ENCODE measurements around the gene SLFN14.
"Not testable (repeated sequence)": the region's sequence is repeated elsewhere in the genome, so short reads cannot be mapped to it uniquely, and the experiment has no call there.

Gene SLFN14

GRCh38 chr17:35568561-35568960, 7.9 kb upstream of the SLFN14 start:
- FAIRE-seq (peak; percentile 13), DNase-seq (ENCODE audit: insufficient read length, low spot score) (no peak)
- TF ChIP-seq POLR2AphosphoS5 (IDR thresholded peaks at IDR 0.05; ENCODE audit: low read depth, low read length) (no peak), POLR2A (IDR thresholded peaks at IDR 0.05; ENCODE audit: low read depth, low read length) (no peak), PAX5 (IDR thresholded peaks at IDR 0.05; ENCODE audit: insufficient read depth, low read length, severe bottlenecking) (no peak), TAF1 (IDR thresholded peaks at IDR 0.05; ENCODE audit: low read depth, low read length) (no peak), SPI1 (IDR thresholded peaks at IDR 0.05; ENCODE audit: low read depth, low read length) (no peak), POU2F2 (IDR thresholded peaks at IDR 0.05; ENCODE audit: low read depth, low read length) (no peak)

GRCh38 chr17:35566968-35567367, 6.3 kb upstream of the SLFN14 start:
- TF ChIP-seq POLR2AphosphoS5 (IDR thresholded peaks at IDR 0.05; ENCODE audit: low read depth, low read length) = no peak
- TF ChIP-seq SPI1 (IDR thresholded peaks at IDR 0.05; ENCODE audit: low read depth, low read length) = no peak
- FAIRE-seq (no peak), DNase-seq (ENCODE audit: insufficient read length, low spot score) (no peak)

- not testable (repeated sequence) for FAIRE-seq; DNase-seq (ENCODE audit: insufficient read length, low spot score)
Measured at GRCh38 chr17:35563181-35563580, 2.6 kb upstream of the SLFN14 start.

- FAIRE-seq (no peak), DNase-seq (ENCODE audit: insufficient read length, low spot score) (no peak)
- TF ChIP-seq TAF1 (IDR thresholded peaks at IDR 0.05; ENCODE audit: low read depth, low read length) (no peak), SPI1 (IDR thresholded peaks at IDR 0.05; ENCODE audit: low read depth, low read length) (no peak), POU2F2 (IDR thresholded peaks at IDR 0.05; ENCODE audit: low read depth, low read length) (no peak), POLR2A (IDR thresholded peaks at IDR 0.05; ENCODE audit: low read depth, low read length) (no peak)
Measured at GRCh38 chr17:35559495-35560210, 966 bp downstream of the SLFN14 start.

- no peak for DNase-seq (ENCODE audit: insufficient read length, low spot score)
- TF ChIP-seq POLR2A (IDR thresholded peaks at IDR 0.05; ENCODE audit: low read depth, low read length) = no peak
- no peak for TF ChIP-seq PAX5 (IDR thresholded peaks at IDR 0.05; ENCODE audit: insufficient read depth, low read length, severe bottlenecking)
- TF ChIP-seq TAF1 (IDR thresholded peaks at IDR 0.05; ENCODE audit: low read depth, low read length) = no peak
- no peak for TF ChIP-seq SPI1 (IDR thresholded peaks at IDR 0.05; ENCODE audit: low read depth, low read length)
- TF ChIP-seq POU2F2 (IDR thresholded peaks at IDR 0.05; ENCODE audit: low read depth, low read length) = no peak
- TF ChIP-seq POLR2AphosphoS5 (IDR thresholded peaks at IDR 0.05; ENCODE audit: low read depth, low read length) = no peak
- no peak for FAIRE-seq
Measured at GRCh38 chr17:35557353-35557752, 3.3 kb downstream of the SLFN14 start.

- no peak for FAIRE-seq
- no peak for DNase-seq (ENCODE audit: insufficient read length, low spot score)
Measured at GRCh38 chr17:35555691-35556090, 4.9 kb downstream of the SLFN14 start.

GRCh38 chr17:35554668-35555067, 6.0 kb downstream of the SLFN14 start:
- no peak for TF ChIP-seq PAX5 (IDR thresholded peaks at IDR 0.05; ENCODE audit: insufficient read depth, low read length, severe bottlenecking)
- no peak for TF ChIP-seq TAF1 (IDR thresholded peaks at IDR 0.05; ENCODE audit: low read depth, low read length)
- no peak for TF ChIP-seq POU2F2 (IDR thresholded peaks at IDR 0.05; ENCODE audit: low read depth, low read length)
- no peak for TF ChIP-seq SPI1 (IDR thresholded peaks at IDR 0.05; ENCODE audit: low read depth, low read length)
- no peak for TF ChIP-seq POLR2A (IDR thresholded peaks at IDR 0.05; ENCODE audit: low read depth, low read length)
- no peak for TF ChIP-seq POLR2AphosphoS5 (IDR thresholded peaks at IDR 0.05; ENCODE audit: low read depth, low read length)
- FAIRE-seq = no peak
- DNase-seq (ENCODE audit: insufficient read length, low spot score) = no peak

More at GRCh38 chr17:35555691-35556090, 4.9 kb downstream of the SLFN14 start:
- TF ChIP-seq PAX5 (IDR thresholded peaks at IDR 0.05; ENCODE audit: insufficient read depth, low read length, severe bottlenecking) (no peak), POLR2AphosphoS5 (IDR thresholded peaks at IDR 0.05; ENCODE audit: low read depth, low read length) (no peak), POLR2A (IDR thresholded peaks at IDR 0.05; ENCODE audit: low read depth, low read length) (no peak), SPI1 (IDR thresholded peaks at IDR 0.05; ENCODE audit: low read depth, low read length) (no peak), TAF1 (IDR thresholded peaks at IDR 0.05; ENCODE audit: low read depth, low read length) (no peak), POU2F2 (IDR thresholded peaks at IDR 0.05; ENCODE audit: low read depth, low read length) (no peak)

GRCh38 chr17:35553310-35553709, 7.3 kb downstream of the SLFN14 start:
- no peak for TF ChIP-seq POLR2AphosphoS5 (IDR thresholded peaks at IDR 0.05; ENCODE audit: low read depth, low read length)
- TF ChIP-seq TAF1 (IDR thresholded peaks at IDR 0.05; ENCODE audit: low read depth, low read length) = no peak
- TF ChIP-seq POLR2A (IDR thresholded peaks at IDR 0.05; ENCODE audit: low read depth, low read length) = no peak
- TF ChIP-seq POU2F2 (IDR thresholded peaks at IDR 0.05; ENCODE audit: low read depth, low read length) = no peak
- no peak for TF ChIP-seq PAX5 (IDR thresholded peaks at IDR 0.05; ENCODE audit: insufficient read depth, low read length, severe bottlenecking)
- no peak for TF ChIP-seq SPI1 (IDR thresholded peaks at IDR 0.05; ENCODE audit: low read depth, low read length)
- DNase-seq (ENCODE audit: insufficient read length, low spot score) (no peak), FAIRE-seq (no peak)

- no peak for FAIRE-seq
- TF ChIP-seq SPI1 (IDR thresholded peaks at IDR 0.05; ENCODE audit: low read depth, low read length) (no peak), POLR2A (IDR thresholded peaks at IDR 0.05; ENCODE audit: low read depth, low read length) (no peak), POLR2AphosphoS5 (IDR thresholded peaks at IDR 0.05; ENCODE audit: low read depth, low read length) (no peak), TAF1 (IDR thresholded peaks at IDR 0.05; ENCODE audit: low read depth, low read length) (no peak), POU2F2 (IDR thresholded peaks at IDR 0.05; ENCODE audit: low read depth, low read length) (no peak)
Measured at GRCh38 chr17:35548978-35549377, 11.6 kb downstream of the SLFN14 start.

GRCh38 chr17:35548208-35548810, 12.3 kb downstream of the SLFN14 start:
- no peak for TF ChIP-seq POU2F2 (IDR thresholded peaks at IDR 0.05; ENCODE audit: low read depth, low read length)
- no peak for TF ChIP-seq SPI1 (IDR thresholded peaks at IDR 0.05; ENCODE audit: low read depth, low read length)
- no peak for TF ChIP-seq POLR2AphosphoS5 (IDR thresholded peaks at IDR 0.05; ENCODE audit: low read depth, low read length)
- no peak for TF ChIP-seq PAX5 (IDR thresholded peaks at IDR 0.05; ENCODE audit: insufficient read depth, low read length, severe bottlenecking)
- TF ChIP-seq TAF1 (IDR thresholded peaks at IDR 0.05; ENCODE audit: low read depth, low read length) = no peak
- TF ChIP-seq POLR2A (IDR thresholded peaks at IDR 0.05; ENCODE audit: low read depth, low read length) = no peak
- no peak for DNase-seq (ENCODE audit: insufficient read length, low spot score)
- no peak for FAIRE-seq

More at GRCh38 chr17:35548978-35549377, 11.6 kb downstream of the SLFN14 start:
- no peak for DNase-seq (ENCODE audit: insufficient read length, low spot score)

Measured in GM12891 (cell line).